Measurements from ENCODE around the gene C2orf69.

The C2orf69 gene

DNA sequence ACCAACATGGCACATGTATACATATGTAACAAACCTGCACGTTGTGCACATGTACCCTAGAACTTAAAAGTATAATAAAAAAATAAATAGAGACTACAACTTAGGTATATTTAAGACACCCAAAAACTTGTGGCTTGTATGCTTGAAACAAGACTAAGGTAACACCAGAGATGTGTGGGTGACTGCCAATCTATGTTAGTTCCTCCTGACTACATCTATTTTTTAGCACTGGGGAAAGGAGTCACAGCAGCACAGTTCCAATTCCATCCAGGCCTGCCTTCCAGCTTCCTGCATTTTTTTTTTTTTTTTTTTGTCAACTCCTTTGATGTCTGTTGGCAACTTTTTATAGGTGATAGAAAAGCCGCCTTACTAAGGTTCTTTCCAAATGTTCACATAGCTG lies 18.2 kb downstream of the C2orf69 start:
- H3K4me3 ChIP-seq (ENCODE audit: low read length), result no peak overlapping the region
- no peak for DNase-seq (ENCODE audit: low read depth)
- TF ChIP-seq, protein P1, sequence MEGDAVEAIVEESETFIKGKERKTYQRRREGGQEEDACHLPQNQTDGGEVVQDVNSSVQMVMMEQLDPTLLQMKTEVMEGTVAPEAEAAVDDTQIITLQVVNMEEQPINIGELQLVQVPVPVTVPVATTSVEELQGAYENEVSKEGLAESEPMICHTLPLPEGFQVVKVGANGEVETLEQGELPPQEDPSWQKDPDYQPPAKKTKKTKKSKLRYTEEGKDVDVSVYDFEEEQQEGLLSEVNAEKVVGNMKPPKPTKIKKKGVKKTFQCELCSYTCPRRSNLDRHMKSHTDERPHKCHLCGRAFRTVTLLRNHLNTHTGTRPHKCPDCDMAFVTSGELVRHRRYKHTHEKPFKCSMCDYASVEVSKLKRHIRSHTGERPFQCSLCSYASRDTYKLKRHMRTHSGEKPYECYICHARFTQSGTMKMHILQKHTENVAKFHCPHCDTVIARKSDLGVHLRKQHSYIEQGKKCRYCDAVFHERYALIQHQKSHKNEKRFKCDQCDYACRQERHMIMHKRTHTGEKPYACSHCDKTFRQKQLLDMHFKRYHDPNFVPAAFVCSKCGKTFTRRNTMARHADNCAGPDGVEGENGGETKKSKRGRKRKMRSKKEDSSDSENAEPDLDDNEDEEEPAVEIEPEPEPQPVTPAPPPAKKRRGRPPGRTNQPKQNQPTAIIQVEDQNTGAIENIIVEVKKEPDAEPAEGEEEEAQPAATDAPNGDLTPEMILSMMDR (IDR thresholded peaks at IDR 0.05; ENCODE audit: insufficient read depth, low read depth, low read length, missing control alignments), result no peak

DNA sequence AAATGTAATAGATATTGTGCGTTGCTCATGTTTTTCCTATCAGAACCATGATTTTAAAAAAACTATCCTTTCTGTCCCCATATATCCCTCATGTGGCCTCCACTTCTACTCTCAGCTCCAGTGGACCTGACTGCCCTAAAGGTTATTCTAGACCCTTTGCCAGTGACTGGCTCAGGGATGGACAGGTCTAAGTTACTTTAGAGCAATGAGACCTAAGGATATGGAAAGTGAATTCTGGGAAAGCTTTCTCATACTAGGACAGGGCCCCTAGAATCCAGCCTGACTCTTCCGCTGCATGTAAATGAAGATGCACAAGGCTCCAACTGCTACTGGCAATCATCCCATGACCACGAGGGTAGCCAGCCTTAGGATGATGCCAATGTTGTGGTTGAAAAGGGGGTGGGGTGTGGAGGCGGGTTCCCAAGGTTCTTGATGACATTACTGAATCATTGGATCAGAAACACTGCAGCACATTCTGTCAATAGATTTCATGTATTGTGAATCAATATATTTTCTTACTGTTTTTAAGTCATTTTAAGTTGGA lies 21.3 kb downstream of the C2orf69 start:
- no peak overlapping the region for H3K4me3 ChIP-seq (ENCODE audit: low read length)
- TF ChIP-seq, protein P1 (IDR thresholded peaks at IDR 0.05; ENCODE audit: insufficient read depth, low read depth, low read length, missing control alignments), result no peak
- DNase-seq (ENCODE audit: low read depth), result no peak

DNA sequence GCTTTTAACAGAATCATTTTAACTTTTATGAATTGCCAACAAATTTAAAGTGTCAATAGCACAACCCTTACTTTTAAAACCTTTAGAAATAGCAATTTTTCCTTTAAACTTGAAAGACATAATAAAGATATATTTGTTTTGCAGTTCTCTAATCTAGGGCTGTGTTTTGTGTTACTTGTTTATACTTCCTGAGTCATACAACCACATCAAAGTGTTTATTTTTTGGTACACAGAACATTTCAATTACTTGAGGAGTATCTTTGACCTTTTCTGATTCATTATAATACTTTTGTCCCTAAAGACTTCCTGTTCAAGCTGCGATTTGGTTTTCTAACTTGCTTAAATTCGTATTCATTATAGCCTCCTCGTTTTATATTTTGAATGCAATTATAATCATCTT lies 22.4 kb downstream of the C2orf69 start:
- DNase-seq (ENCODE audit: low read depth), result no peak
- TF ChIP-seq, protein P1 (IDR thresholded peaks at IDR 0.05; ENCODE audit: insufficient read depth, low read depth, low read length, missing control alignments), result no peak

DNA sequence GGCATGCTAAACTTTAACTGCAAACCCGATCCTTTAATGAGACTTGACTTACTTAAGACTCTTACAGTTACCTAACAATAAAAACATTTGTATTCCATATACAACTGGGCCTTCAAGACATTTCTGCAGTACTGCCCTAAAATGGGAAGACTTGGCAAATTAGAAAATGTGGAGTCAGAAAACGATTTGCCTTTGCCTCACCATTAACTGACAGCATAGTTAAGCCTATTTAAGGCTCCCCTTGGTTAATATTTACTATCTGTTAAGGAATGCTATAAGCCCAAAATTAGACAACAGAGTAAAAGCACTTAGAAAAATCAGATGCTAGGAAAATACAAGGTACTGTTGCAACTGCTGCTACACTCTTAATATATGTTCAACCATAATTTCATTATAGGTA lies 25.5 kb downstream of the C2orf69 start:
- TF ChIP-seq, protein P1 (IDR thresholded peaks at IDR 0.05; ENCODE audit: insufficient read depth, low read depth, low read length, missing control alignments), result no peak
- H3K4me3 ChIP-seq (ENCODE audit: low read length), result no peak overlapping the region

More for the DNA sequence above, 22.4 kb downstream of the C2orf69 start:
- no peak overlapping the region for H3K4me3 ChIP-seq (ENCODE audit: low read length)

DNA sequence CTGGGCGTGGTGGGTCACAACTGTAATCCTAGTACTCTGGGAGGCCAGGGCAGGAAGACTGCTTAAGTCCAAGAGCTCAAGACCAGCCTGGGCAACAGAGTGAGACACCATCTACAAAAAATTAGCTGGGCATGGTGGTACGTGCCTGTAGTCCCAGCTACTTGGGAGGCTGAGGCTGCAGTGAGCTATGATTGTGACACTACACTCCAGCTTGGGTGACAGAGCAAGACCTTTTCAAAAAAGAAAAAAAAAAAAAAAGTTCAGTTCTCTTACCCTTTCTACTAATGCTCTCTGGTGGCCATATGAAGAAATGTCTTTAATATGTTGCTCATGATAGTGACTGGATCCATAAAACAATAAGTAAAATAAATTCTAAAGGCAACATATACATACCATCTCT lies 29.3 kb downstream of the C2orf69 start:
- H3K4me3 ChIP-seq (ENCODE audit: low read length), result no peak overlapping the region
- peak; percentile 24 for DNase-seq (ENCODE audit: low read depth)
- TF ChIP-seq, protein P1 (IDR thresholded peaks at IDR 0.05; ENCODE audit: insufficient read depth, low read depth, low read length, missing control alignments), result peak; percentile 18

More for the DNA sequence above, 25.5 kb downstream of the C2orf69 start:
- DNase-seq (ENCODE audit: low read depth), result no peak

DNA sequence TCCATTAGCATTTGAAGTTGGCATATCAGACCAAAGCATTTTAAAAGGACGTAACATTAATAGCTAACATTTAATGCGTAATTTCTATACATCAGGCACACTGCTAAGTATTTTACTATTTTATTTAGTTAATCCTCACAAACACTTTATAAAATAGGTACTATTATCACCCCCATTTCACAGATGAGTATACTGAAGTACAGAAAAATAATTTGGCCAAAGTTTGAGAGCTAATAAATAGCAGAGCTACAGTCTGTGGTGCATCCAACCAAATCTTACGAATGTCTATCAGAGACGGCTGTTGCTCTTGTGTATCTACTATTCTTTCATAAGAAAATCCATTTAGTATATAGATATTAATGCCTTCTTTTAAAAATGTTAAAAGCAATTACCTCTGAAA lies 32.3 kb downstream of the C2orf69 start:
- no peak overlapping the region for H3K4me3 ChIP-seq (ENCODE audit: low read length)
- DNase-seq (ENCODE audit: low read depth), result no peak
- TF ChIP-seq, protein P1 (IDR thresholded peaks at IDR 0.05; ENCODE audit: insufficient read depth, low read depth, low read length, missing control alignments), result no peak

DNA sequence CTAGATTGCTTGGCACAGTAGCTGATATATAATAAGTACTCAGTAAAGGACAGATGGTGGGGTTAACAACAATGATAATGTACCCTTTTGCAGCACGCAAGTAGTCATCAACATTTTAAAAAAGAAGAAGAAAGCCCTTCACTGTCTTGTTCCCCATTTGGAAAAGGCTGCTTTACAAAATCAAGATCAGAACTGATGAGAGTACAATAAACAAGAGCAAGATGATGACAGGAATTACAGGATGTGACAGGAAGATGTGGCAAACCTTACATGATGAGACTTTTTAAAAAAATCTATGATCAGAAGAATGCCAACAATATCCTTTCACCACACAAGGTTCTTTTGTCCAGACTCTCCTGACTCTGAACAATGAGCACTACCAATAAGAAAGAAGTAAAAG lies 35.1 kb downstream of the C2orf69 start:
- TF ChIP-seq, protein P1 (IDR thresholded peaks at IDR 0.05; ENCODE audit: insufficient read depth, low read depth, low read length, missing control alignments), result no peak
- no peak for DNase-seq (ENCODE audit: low read depth)
- no peak overlapping the region for H3K4me3 ChIP-seq (ENCODE audit: low read length)
